T47D (cell line): ENCODE data around the gene ALDH18A1.

Source experiments
- DNase-seq, 2 experiments: peaks; one replicate each; pipeline versions ENCODE4 v3.0.0 to v3.0.0-alpha.2; 2011 to 2012; ENCODE audit warnings: low read depth in 1 of 2, low spot score in 1 of 2
- JUND ChIP-seq: IDR thresholded peaks from 2 replicates; pipeline ENCODE4 v1.6.1; 2012; ENCODE audit warnings: low read depth
- in situ Hi-C: cut with HindIII; loops from 2 replicates; pipeline ENCODE4 v1.10.0; 2016; ENCODE audit warnings: low sequenced_read_pairs, low pct_unique_long_range_greater_than_20kb

ALDH18A1 gene

DNA sequence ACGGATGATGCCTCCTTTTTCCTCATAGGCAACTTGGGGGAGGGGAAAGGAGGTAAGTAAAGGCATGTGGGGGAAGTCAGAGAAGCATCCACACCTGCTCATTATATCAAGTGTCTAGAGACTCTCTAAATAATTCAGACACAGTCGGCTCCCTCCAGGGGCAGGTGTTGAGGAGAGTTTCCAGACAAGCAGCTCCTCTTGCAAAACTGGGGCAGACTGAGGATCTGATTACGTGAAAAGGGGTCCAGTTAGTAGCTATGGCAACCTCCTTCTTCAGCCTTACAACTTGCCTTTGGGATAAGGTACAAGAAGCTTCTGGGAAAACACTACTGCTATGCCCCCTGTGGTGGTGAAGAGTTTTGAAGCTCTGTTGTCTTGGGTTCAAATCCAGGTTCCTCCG is 56.4 kb downstream of the ALDH18A1 start:
- no peak for TF ChIP-seq JUND
- DNase-seq: no peak
- in situ Hi-C loops: no loop called here

DNA sequence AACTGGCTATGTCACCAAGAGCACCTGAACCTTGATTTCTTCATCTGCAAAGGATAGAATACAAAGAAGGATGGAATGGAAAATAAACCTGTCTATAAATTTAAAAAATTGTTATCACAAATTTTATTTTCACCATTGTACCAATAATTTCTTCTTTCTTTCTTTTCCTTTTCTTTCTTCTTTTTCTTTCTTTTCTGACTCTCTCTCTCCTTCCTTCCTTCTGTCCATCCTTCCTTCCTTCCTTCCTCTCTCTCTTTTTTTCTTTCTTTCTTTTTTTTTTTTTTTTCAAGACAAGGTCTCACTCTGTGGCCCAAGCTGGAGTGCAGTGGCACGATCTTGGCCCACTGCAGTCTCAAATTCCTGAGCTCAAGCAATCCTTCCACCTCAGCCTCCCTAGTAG is 58.7 kb downstream of the ALDH18A1 start:
- no peak for TF ChIP-seq JUND
- no peak for DNase-seq
- in situ Hi-C loops: no loop called here

DNA sequence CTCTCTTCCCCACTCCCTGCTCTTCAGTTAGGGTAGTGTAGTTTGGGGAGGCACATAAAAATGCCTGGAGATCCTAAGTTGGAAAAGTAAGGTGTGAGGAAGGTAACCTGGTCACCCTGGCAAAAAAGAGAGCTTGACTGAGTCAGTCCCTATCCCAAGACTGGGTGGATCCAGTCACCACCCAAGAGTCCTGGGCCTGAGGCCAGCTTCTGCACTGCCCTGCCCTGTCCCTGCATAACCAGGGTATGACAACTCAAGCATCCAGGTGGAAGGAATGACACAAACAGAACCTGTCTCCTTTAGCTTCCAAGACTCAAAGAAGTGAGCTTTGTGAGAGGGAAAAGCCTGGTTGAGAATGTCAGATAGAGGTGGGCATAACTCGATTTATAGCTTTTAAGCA is 68.5 kb downstream of the ALDH18A1 start:
- in situ Hi-C loops: no loop called here
- no peak for TF ChIP-seq JUND

GRCh38 chr10:95579835-95580535 is 76.5 kb downstream of the ALDH18A1 start:
- in situ Hi-C loops: no loop called here
- no peak for DNase-seq
- TF ChIP-seq JUND: no peak

More for the DNA sequence above, 68.5 kb downstream of the ALDH18A1 start:
- no peak for DNase-seq

- no peak for TF ChIP-seq JUND
- in situ Hi-C loops: no loop called here
- no peak for DNase-seq
Measured at GRCh38 chr10:95579292-95579691, 77.2 kb downstream of the ALDH18A1 start.

- DNase-seq: no peak
- in situ Hi-C loops: no loop called here
Measured at GRCh38 chr10:95578619-95579018, 77.9 kb downstream of the ALDH18A1 start.

DNA sequence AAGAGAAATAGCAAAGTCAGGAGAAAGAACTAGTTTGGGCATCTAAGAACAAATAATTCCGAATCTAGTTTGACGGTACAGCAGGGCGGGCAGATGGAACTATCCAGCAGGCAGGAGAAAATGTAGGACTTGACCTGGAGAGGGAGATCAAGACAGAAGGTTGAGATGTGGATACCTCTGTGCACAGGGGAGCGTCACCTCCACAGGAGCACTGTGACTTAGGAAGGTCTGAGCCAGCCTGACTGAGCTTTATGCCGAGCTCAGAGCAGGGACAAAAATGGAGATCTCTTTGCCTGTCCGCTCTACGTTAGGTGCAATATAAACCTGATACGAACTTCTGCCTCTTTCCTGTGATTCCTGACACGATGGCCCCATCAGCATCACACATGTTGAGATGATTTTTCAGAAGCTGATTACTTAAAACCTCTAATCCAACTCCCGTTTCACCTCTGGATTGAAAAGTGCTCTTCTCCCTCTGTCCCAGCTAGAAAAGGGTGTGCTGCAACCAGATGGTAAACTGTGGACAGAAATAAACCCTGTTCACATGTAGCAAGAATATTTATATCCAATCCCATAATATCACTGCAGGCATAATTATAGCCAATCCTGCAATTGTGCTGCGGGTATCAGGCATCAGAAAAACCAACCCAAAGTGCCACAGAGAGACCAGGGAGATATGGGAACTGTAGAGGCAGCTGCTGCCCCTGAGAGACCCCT is 81.7 kb downstream of the ALDH18A1 start:
- in situ Hi-C loops: no loop called here
- DNase-seq: no peak

More at GRCh38 chr10:95578619-95579018, 77.9 kb downstream of the ALDH18A1 start:
- TF ChIP-seq JUND: no peak

GRCh38 chr10:95573964-95574604 is 82.4 kb downstream of the ALDH18A1 start:
- TF ChIP-seq JUND: no peak
- in situ Hi-C loops: no loop called here
- no peak for DNase-seq

More for the DNA sequence above, 81.7 kb downstream of the ALDH18A1 start:
- TF ChIP-seq JUND: no peak

DNA sequence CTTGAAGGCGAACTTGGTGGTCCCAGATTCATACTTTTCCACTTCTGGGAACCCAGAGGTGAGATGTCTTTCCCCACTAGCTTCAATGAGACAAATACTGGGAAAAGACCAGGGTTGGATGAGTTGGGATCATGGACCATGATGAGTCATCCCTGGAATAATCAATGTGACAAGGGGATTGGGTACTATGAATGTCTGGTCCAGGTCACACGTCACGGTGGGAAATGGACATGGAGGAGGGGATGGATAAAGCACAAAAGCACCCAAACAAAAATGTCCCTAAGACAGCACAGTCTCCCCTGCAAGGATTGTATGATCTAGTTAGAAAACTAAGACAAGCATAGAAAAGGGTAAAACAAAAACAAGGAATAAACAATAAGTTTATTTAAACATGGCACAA is 83.0 kb downstream of the ALDH18A1 start:
- in situ Hi-C loops: no loop called here
- TF ChIP-seq JUND: no peak
- DNase-seq: no peak

DNA sequence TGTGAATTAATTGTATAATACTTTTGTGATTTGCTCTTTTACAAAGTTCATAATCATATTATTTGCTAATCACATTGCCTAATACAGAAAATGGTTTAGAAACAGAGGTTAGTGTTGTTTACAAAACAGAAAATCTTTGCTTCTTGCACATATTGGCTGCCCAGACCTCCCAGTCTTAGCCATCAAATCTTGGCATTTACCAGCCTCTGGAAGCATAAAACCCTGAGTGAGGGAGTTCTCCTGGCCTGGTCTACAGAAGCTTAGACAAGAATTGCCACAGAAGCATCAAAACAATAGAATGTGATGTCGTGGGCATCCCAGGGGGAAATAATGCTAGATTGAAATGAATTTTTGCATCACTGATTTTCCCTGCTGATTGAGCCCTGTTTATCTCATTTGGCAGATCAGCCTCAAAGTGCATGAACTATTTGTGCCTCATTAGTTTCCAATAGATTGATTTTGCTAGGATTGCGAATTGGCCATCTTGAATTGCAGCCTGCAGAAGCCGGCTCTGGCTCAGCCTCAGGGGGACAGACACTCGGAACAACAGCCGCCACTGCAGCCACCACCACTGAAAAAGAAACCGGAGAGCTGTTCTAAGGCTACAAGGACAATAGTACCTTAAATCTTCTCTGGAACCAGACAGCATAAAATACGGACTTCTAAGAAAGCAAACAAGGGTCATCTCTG is 84.2 kb downstream of the ALDH18A1 start:
- TF ChIP-seq JUND: no peak
- in situ Hi-C loops: no loop called here
- DNase-seq: no peak

GRCh38 chr10:95571390-95571789 is 85.1 kb downstream of the ALDH18A1 start:
- no peak for TF ChIP-seq JUND
- in situ Hi-C loops: no loop called here
- DNase-seq: no peak

- in situ Hi-C loops: no loop called here
Measured at GRCh38 chr10:95569368-95569767, 87.1 kb downstream of the ALDH18A1 start.

More at GRCh38 chr10:95569368-95569767, 87.1 kb downstream of the ALDH18A1 start:
- no peak for DNase-seq
- no peak for TF ChIP-seq JUND
